Gastroesophageal sphincter (tissue), 3 donors: ENCODE measurements around the gene GNLY.

Experiments used
- EP300 ChIP-seq: sonication (generic); formaldehyde crosslinking; IDR thresholded peaks from one replicate; pipeline ENCODE4 v1.6.1; 2017; ENCODE audit warnings: antibody characterized with exemption, mild to moderate bottlenecking
- POLR2A ChIP-seq, 2 donors: fragments of 450-650 bp; IDR thresholded peaks; one replicate each; pipeline ENCODE4 v1.6.1; 2017; ENCODE audit warnings: antibody characterized with exemption in 2 of 2, mild to moderate bottlenecking in 2 of 2, moderate library complexity in 1 of 2
- POLR2AphosphoS5 ChIP-seq: sonication (generic); formaldehyde crosslinking; IDR thresholded peaks from one replicate; pipeline ENCODE4 v1.6.1; 2017; ENCODE audit warnings: antibody characterized with exemption
- TF ChIP-seq, protein P1 (sequence below), 4 experiments: fragments of 200-600 bp in 2 of 4; fragments of 450-650 bp in 2 of 4; sonication (generic) in 1 of 4; IDR thresholded peaks; one replicate each; pipeline ENCODE4 v1.5.1; 2017 to 2019; ENCODE audit warnings: antibody characterized with exemption in 4 of 4, mild to moderate bottlenecking in 2 of 4, moderate library complexity in 2 of 4

DNA sequence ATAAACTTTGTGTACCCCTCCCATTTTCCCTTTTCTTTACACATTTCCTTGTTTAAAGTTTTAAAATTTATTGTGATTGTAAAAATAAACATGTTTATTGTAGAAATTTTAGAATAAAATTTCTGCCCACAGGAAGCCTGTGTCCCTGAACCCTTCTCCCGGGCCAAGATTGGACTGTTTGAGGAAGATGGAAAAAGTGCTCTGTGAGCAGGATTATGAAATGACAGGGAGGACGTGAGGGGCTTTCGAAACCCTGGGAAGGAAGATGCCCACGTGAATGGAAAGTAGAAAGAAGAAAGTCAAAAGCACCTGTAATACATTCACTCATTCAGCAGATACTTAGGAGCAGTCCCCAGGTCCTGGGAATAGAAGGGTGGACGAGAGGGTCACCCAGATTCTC, 34.2 kb downstream of the GNLY start:
- TF ChIP-seq, protein P1, sequence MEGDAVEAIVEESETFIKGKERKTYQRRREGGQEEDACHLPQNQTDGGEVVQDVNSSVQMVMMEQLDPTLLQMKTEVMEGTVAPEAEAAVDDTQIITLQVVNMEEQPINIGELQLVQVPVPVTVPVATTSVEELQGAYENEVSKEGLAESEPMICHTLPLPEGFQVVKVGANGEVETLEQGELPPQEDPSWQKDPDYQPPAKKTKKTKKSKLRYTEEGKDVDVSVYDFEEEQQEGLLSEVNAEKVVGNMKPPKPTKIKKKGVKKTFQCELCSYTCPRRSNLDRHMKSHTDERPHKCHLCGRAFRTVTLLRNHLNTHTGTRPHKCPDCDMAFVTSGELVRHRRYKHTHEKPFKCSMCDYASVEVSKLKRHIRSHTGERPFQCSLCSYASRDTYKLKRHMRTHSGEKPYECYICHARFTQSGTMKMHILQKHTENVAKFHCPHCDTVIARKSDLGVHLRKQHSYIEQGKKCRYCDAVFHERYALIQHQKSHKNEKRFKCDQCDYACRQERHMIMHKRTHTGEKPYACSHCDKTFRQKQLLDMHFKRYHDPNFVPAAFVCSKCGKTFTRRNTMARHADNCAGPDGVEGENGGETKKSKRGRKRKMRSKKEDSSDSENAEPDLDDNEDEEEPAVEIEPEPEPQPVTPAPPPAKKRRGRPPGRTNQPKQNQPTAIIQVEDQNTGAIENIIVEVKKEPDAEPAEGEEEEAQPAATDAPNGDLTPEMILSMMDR (IDR thresholded peaks at IDR 0.05), result no peak
- TF ChIP-seq EP300, result no peak
- no peak for TF ChIP-seq POLR2AphosphoS5
- TF ChIP-seq POLR2A (IDR thresholded peaks at IDR 0.05), result no peak
